Measurements from ENCODE around the gene KLF12.
A peak's percentile ranks its signal among the peaks of the same experiment; 100 is the strongest.

Gene KLF12

GRCh38 chr13:74134221-74134776, at the start of gene KLF12:
Gene KLF12, minus strand, starts transcription at chr13:74134404.
- peak; percentile 85 for DNase-seq

- DNase-seq = no peak
These were observed 48.3 kb upstream of the KLF12 start for GRCh38 chr13:74182491-74182890.

- DNase-seq = no peak
These were observed 40.6 kb upstream of the KLF12 start for GRCh38 chr13:74174810-74175209.

GRCh38 chr13:74173822-74174221, 39.6 kb upstream of the KLF12 start:
- DNase-seq = no peak

- DNase-seq = no peak
These were observed 37.4 kb upstream of the KLF12 start for GRCh38 chr13:74171641-74172040.

- DNase-seq = no peak
These were observed 35.5 kb upstream of the KLF12 start for GRCh38 chr13:74169676-74170075.

GRCh38 chr13:74168263-74168675, 34.1 kb upstream of the KLF12 start:
- no peak for DNase-seq

- DNase-seq = no peak
These were observed 32.2 kb upstream of the KLF12 start for GRCh38 chr13:74166261-74167004.

- DNase-seq = no peak
These were observed 28.6 kb upstream of the KLF12 start for GRCh38 chr13:74162782-74163181.

GRCh38 chr13:74162135-74162534, 27.9 kb upstream of the KLF12 start:
- DNase-seq = no peak

GRCh38 chr13:74158571-74159352, 24.6 kb upstream of the KLF12 start:
- DNase-seq = no peak

GRCh38 chr13:74158028-74158427, 23.8 kb upstream of the KLF12 start:
- no peak for DNase-seq

GRCh38 chr13:74154981-74155380, 20.8 kb upstream of the KLF12 start:
- DNase-seq = no peak

- no peak for DNase-seq
These were observed 19.1 kb upstream of the KLF12 start for GRCh38 chr13:74153316-74153715.

GRCh38 chr13:74151859-74152258, 17.7 kb upstream of the KLF12 start:
- DNase-seq = no peak

GRCh38 chr13:74148352-74148751, 14.1 kb upstream of the KLF12 start:
- no peak for DNase-seq

- DNase-seq = no peak
These were observed 11.2 kb upstream of the KLF12 start for GRCh38 chr13:74145249-74145975.

- DNase-seq = no peak
These were observed 10.1 kb upstream of the KLF12 start for GRCh38 chr13:74144269-74144668.

- no peak for DNase-seq
These were observed 8.1 kb upstream of the KLF12 start for GRCh38 chr13:74142257-74142656.

GRCh38 chr13:74138241-74138640, 4.0 kb upstream of the KLF12 start:
- DNase-seq = no peak

- peak; percentile 46 for DNase-seq
These were observed 2.0 kb upstream of the KLF12 start for GRCh38 chr13:74136084-74136658.

- peak; percentile 76 for DNase-seq
These were observed 1.3 kb upstream of the KLF12 start for GRCh38 chr13:74135326-74136083.

All from activated CD4-positive, CD25-positive, alpha-beta regulatory T cell treated with anti-CD3 and anti-CD28 coated beads, Interleukin-2, amount 50 U/mL, for 72 hours (primary cell).